Right atrium auricular region (tissue), 2 donors: ENCODE measurements around the gene LNX2. TPM values are rescaled to one million over a fixed set of nuclear protein-coding genes. Genes with fewer than 3 reads are reported as not detected.
A peak's percentile ranks its signal among the peaks of the same experiment; 100 is the strongest.

Experiments used
- DNase-seq: peaks from one replicate; pipeline ENCODE4 v3.0.0-alpha.2; 2019; ENCODE audit warnings: low spot score
- H3K27ac ChIP-seq, 2 donors: fragments of 200-600 bp; sonication (generic); 1 replicate in 1 of 2; 2 replicates in 1 of 2; pipeline ENCODE4 v1.5.1; 2016 to 2019
- H3K27me3 ChIP-seq, 2 donors: fragments of 200-600 bp; sonication (generic); one replicate each; pipeline versions ENCODE4 v1.5.1 to v1.6.0; 2017 to 2019
- H3K36me3 ChIP-seq: fragments of 200-600 bp; sonication (generic); one replicate; pipeline ENCODE4 v1.5.1; 2016
- H3K4me1 ChIP-seq, 2 donors: fragments of 200-600 bp; sonication (generic); one replicate each; pipeline versions ENCODE4 v1.5.1 to v1.6.0; 2017 to 2019
- H3K4me3 ChIP-seq, 2 donors: fragments of 200-600 bp; sonication (generic); 1 replicate in 1 of 2; 2 replicates in 1 of 2; pipeline ENCODE4 v1.5.1; 2017 to 2019; ENCODE audit warnings: mild to moderate bottlenecking in 1 of 2, moderate library complexity in 1 of 2
- H3K9me3 ChIP-seq, 2 donors: fragments of 200-600 bp; sonication (generic); one replicate each; pipeline ENCODE4 v1.5.1; 2019
- CTCF ChIP-seq, 2 donors: fragments of 200-600 bp; sonication (generic); IDR thresholded peaks; one replicate each; pipeline ENCODE4 v1.5.1; 2019; ENCODE audit warnings: antibody characterized with exemption in 2 of 2
- total RNA-seq, 2 donors: library from RNA; depleted of rRNA; stranded (reverse); fragments of >200 nt; gene quantifications; one replicate each; pipeline ENCODE4 v1.1.0, GENCODE V29; 2016

The LNX2 gene
- total RNA-seq, 2 donors from 2014 or later = 13.0 to 15.2 TPM

GRCh38 chr13:27588405-27588804, 31.9 kb downstream of the LNX2 start:
- no peak for TF ChIP-seq CTCF (IDR thresholded peaks at IDR 0.05)
- Histone ChIP-seq H3K4me1 (peaks cover 0 to 34% of the 10 kb centered on the region in 2 donors), H3K9me3 (peaks cover 0 to 5% of the 10 kb centered on the region in 2 donors), H3K27me3 (no peaks in the 10 kb centered on the region), H3K4me3 (no peak overlapping the region), H3K27ac (no peak overlapping the region), H3K36me3 (no peaks in the 10 kb centered on the region)
- no peak for DNase-seq

GRCh38 chr13:27587095-27587746, 33.1 kb downstream of the LNX2 start:
- no peak overlapping the region for H3K27ac ChIP-seq
- H3K4me1 ChIP-seq = peaks cover 0 to 31% of the 10 kb centered on the region in 2 donors
- H3K36me3 ChIP-seq = no peaks in the 10 kb centered on the region
- TF ChIP-seq CTCF (IDR thresholded peaks at IDR 0.05) = no peak
- H3K27me3 ChIP-seq = no peaks in the 10 kb centered on the region
- no peak for DNase-seq
- H3K9me3 ChIP-seq = peaks cover 0 to 5% of the 10 kb centered on the region in 2 donors
- no peak overlapping the region for H3K4me3 ChIP-seq

GRCh38 chr13:27583645-27584044, 36.7 kb downstream of the LNX2 start:
- Histone ChIP-seq H3K4me1 (peaks cover 0 to 22% of the 10 kb centered on the region in 2 donors), H3K27ac (peak overlapping the region in 1 of 2 donors; percentile 44), H3K36me3 (no peaks in the 10 kb centered on the region), H3K4me3 (no peak overlapping the region), H3K27me3 (no peaks in the 10 kb centered on the region), H3K9me3 (peaks cover 0 to 4% of the 10 kb centered on the region in 2 donors)
- no peak for DNase-seq
- TF ChIP-seq CTCF (IDR thresholded peaks at IDR 0.05) = no peak

- no peak overlapping the region for H3K4me3 ChIP-seq
Observed at GRCh38 chr13:27578121-27579030, 42.0 kb downstream of the LNX2 start.

GRCh38 chr13:27574661-27575060, 45.7 kb downstream of the LNX2 start:
- no peak overlapping the region for H3K27ac ChIP-seq
- no peaks in the 10 kb centered on the region for H3K27me3 ChIP-seq
- no peaks in the 10 kb centered on the region for H3K36me3 ChIP-seq
- H3K4me1 ChIP-seq = no peaks in the 10 kb centered on the region
- no peak for TF ChIP-seq CTCF (IDR thresholded peaks at IDR 0.05)
- no peaks in the 10 kb centered on the region for H3K9me3 ChIP-seq
- no peak overlapping the region for H3K4me3 ChIP-seq
- DNase-seq = no peak

More at GRCh38 chr13:27578121-27579030, 42.0 kb downstream of the LNX2 start:
- Histone ChIP-seq H3K36me3 (no peaks in the 10 kb centered on the region), H3K4me1 (peaks cover 0 to 2% of the 10 kb centered on the region in 2 donors), H3K27ac (no peak overlapping the region), H3K27me3 (no peaks in the 10 kb centered on the region), H3K9me3 (no peaks in the 10 kb centered on the region)
- TF ChIP-seq CTCF (IDR thresholded peaks at IDR 0.05) = no peak
- DNase-seq = no peak
